ENCODE results near the gene ESPN. TPM values are rescaled to one million over a fixed set of nuclear protein-coding genes. Genes with fewer than 3 reads are reported as not detected.
"Not testable (repeated sequence)": the region's sequence is repeated elsewhere in the genome, so short reads cannot be mapped to it uniquely, and the experiment has no call there.

Gene ESPN
- total RNA-seq, 1 donor from 2014 or later = 1.1 TPM

GRCh38 chr1:6447016-6447817 lies 22.6 kb downstream of the ESPN start:
- DNase-seq (ENCODE audit: extremely low read depth, low read depth, low spot score) = no peak

- DNase-seq (ENCODE audit: extremely low read depth, low read depth, low spot score) = no peak
Measured at GRCh38 chr1:6447818-6448748, 23.5 kb downstream of the ESPN start.

GRCh38 chr1:6448749-6449631 lies 24.4 kb downstream of the ESPN start:
- DNase-seq (ENCODE audit: extremely low read depth, low read depth, low spot score) = no peak

GRCh38 chr1:6450005-6450450 lies 25.5 kb downstream of the ESPN start:
- DNase-seq (ENCODE audit: extremely low read depth, low read depth, low spot score) = no peak

GRCh38 chr1:6450486-6450885 lies 25.9 kb downstream of the ESPN start:
- not testable (repeated sequence) for DNase-seq (ENCODE audit: extremely low read depth, low read depth, low spot score)

- DNase-seq (ENCODE audit: extremely low read depth, low read depth, low spot score) = no peak
Measured at GRCh38 chr1:6450943-6451373, 26.4 kb downstream of the ESPN start.

GRCh38 chr1:6453895-6454855 lies 29.6 kb downstream of the ESPN start:
- DNase-seq (ENCODE audit: extremely low read depth, low read depth, low spot score) = not testable (repeated sequence)

- DNase-seq (ENCODE audit: extremely low read depth, low read depth, low spot score) = no peak
Measured at GRCh38 chr1:6454856-6455751, 30.5 kb downstream of the ESPN start.

- not testable (repeated sequence) for DNase-seq (ENCODE audit: extremely low read depth, low read depth, low spot score)
Measured at GRCh38 chr1:6455752-6456520, 31.4 kb downstream of the ESPN start.

- no peak for DNase-seq (ENCODE audit: extremely low read depth, low read depth, low spot score)
Measured at GRCh38 chr1:6456800-6457466, 32.4 kb downstream of the ESPN start.

GRCh38 chr1:6459850-6460265 lies 35.3 kb downstream of the ESPN start:
- no peak for DNase-seq (ENCODE audit: extremely low read depth, low read depth, low spot score)

GRCh38 chr1:6460301-6461050 lies 35.9 kb downstream of the ESPN start:
- DNase-seq (ENCODE audit: extremely low read depth, low read depth, low spot score) = no peak

- no peak for DNase-seq (ENCODE audit: extremely low read depth, low read depth, low spot score)
Measured at GRCh38 chr1:6461051-6461530, 36.5 kb downstream of the ESPN start.

- DNase-seq (ENCODE audit: extremely low read depth, low read depth, low spot score) = no peak
Measured at GRCh38 chr1:6461538-6462411, 37.2 kb downstream of the ESPN start.

GRCh38 chr1:6462412-6463119 lies 38.0 kb downstream of the ESPN start:
- no peak for DNase-seq (ENCODE audit: extremely low read depth, low read depth, low spot score)

All from glomerular endothelial cell (primary cell).